ENCODE results near the gene SPHK1. TPM values are rescaled to one million over a fixed set of nuclear protein-coding genes. Genes with fewer than 3 reads are reported as not detected.

The SPHK1 gene
- 1 to 10 TPM; 1.2 to 5.7 (median 3.3) TPM for total RNA-seq
- long read RNA-seq, donor 1, transcript SPHK1-210 (6 exons, 1,821 nt): major isoform, 10 of 23 reads
- long read RNA-seq, donor 1, partial matches to known transcripts: 1 of 23 reads
- long read RNA-seq, donor 1, other reads (novel, unspliced or antisense): 7 of 23 reads
- long read RNA-seq, donor 2, partial matches to known transcripts: 0 of 5 reads
- long read RNA-seq, donor 2, other reads (novel, unspliced or antisense): 3 of 5 reads

- ATAC-seq: peak; percentile 88
- intact Hi-C loops (cut with DNase I, micrococcal nuclease): no loop called here
- no peak for TF ChIP-seq CTCF (IDR thresholded peaks at IDR 0.05)
Observed at GRCh38 chr17:76384222-76384986, at the start of gene SPHK1. Gene SPHK1 (plus strand): TSS chr17:76384609. CDS start chr17:76385645, 1,036 bp downstream.

GRCh38 chr17:76335716-76336381 is 48.6 kb upstream of the SPHK1 start:
- DNase-seq (no peak), ATAC-seq (no peak)
- no peaks in the 10 kb centered on the region for H3K4me1 ChIP-seq (ENCODE audit: low read depth)
- no peaks in the 10 kb centered on the region for H3K9me3 ChIP-seq
- TF ChIP-seq CTCF (IDR thresholded peaks at IDR 0.05): no peak
- no peak overlapping the region for H3K4me3 ChIP-seq
- H3K36me3 ChIP-seq (ENCODE audit: low read depth): no peaks in the 10 kb centered on the region
- intact Hi-C loops (cut with DNase I, micrococcal nuclease): no loop called here

More at GRCh38 chr17:76384222-76384986, at the start of gene SPHK1:
- H3K36me3 ChIP-seq (ENCODE audit: low read depth): no peaks in the 10 kb centered on the region
- H3K4me1 ChIP-seq (ENCODE audit: low read depth): peaks cover 28% of the 10 kb centered on the region
- peak within 1 kb of the TSS; percentile 19 for H3K4me3 ChIP-seq
- DNase-seq: peak; percentile 77 to 85 (median 80)
- no peaks in the 10 kb centered on the region for H3K9me3 ChIP-seq

- intact Hi-C loops (cut with DNase I, micrococcal nuclease): no loop called here
- no peaks in the 10 kb centered on the region for H3K36me3 ChIP-seq (ENCODE audit: low read depth)
- no peak for TF ChIP-seq CTCF (IDR thresholded peaks at IDR 0.05)
- H3K4me3 ChIP-seq: no peak overlapping the region
- no peaks in the 10 kb centered on the region for H3K4me1 ChIP-seq (ENCODE audit: low read depth)
- DNase-seq (no peak), ATAC-seq (no peak)
- no peaks in the 10 kb centered on the region for H3K9me3 ChIP-seq
Observed at GRCh38 chr17:76336756-76337412, 47.5 kb upstream of the SPHK1 start.

- ATAC-seq: no peak
- Histone ChIP-seq H3K9me3 (no peaks in the 10 kb centered on the region), H3K4me1 (ENCODE audit: low read depth) (no peaks in the 10 kb centered on the region), H3K4me3 (no peak overlapping the region), H3K36me3 (ENCODE audit: low read depth) (no peaks in the 10 kb centered on the region)
- no peak for DNase-seq
- TF ChIP-seq CTCF (IDR thresholded peaks at IDR 0.05): no peak
- intact Hi-C loops (cut with DNase I, micrococcal nuclease): no loop called here
Observed at GRCh38 chr17:76337413-76337777, 47.0 kb upstream of the SPHK1 start.

- intact Hi-C loops (cut with DNase I, micrococcal nuclease): no loop called here
- no peaks in the 10 kb centered on the region for H3K36me3 ChIP-seq (ENCODE audit: low read depth)
- DNase-seq (no peak), ATAC-seq (no peak)
- no peak for TF ChIP-seq CTCF (IDR thresholded peaks at IDR 0.05)
- no peak overlapping the region for H3K4me3 ChIP-seq
- no peaks in the 10 kb centered on the region for H3K9me3 ChIP-seq
- H3K4me1 ChIP-seq (ENCODE audit: low read depth): no peaks in the 10 kb centered on the region
Observed at GRCh38 chr17:76341301-76341700, 43.1 kb upstream of the SPHK1 start.

Measured in mucosa of descending colon (tissue), 3 donors.